Amniotic stem cell (primary cell): ENCODE measurements around the gene RUBCN.
"Not testable (repeated sequence)": the region's sequence is repeated elsewhere in the genome, so short reads cannot be mapped to it uniquely, and the experiment has no call there.

Experiments used
- DNase-seq: peaks from one replicate; lab custom pipeline; 2025; lab: John Stamatoyannopoulos, UW

Gene RUBCN

DNA sequence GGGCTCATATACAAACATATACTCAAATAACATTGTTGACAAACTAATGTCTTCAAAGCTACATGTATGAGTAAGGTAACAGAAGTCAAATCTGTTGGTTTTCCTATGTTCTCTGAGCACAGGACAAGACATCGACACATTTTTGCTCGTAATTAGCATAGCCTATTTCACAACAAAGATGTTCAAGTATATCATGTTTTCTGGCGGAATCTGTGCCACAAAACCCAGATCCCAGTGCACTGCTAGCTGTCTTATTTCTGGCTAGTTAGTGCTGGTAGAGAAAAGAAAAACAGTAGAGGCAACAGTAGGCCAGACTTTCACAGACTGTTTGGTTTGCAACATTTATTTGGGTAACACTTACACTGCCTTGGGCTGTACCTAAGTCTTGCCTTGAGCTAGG is 51.2 kb downstream of the RUBCN start:
- DNase-seq = no peak

DNA sequence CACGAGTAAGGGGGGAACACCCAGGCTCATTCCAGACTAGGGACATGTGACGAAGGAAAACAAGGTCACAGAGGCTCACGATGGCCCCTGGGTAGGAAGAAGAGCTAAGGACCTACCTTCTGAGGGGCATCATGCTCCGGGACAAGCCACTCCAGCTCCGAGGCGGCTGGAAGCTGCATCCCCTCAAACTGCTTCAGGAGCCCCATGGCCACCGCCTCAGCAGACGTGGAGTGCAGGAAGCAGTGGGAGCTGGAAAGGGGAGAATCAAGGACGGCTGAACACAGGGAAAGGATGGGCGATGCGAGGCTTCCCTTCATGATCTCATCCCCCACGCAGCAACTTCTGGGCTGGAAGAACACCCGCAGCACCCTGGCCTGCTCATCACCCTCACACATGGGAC is 53.5 kb downstream of the RUBCN start:
- no peak for DNase-seq

DNA sequence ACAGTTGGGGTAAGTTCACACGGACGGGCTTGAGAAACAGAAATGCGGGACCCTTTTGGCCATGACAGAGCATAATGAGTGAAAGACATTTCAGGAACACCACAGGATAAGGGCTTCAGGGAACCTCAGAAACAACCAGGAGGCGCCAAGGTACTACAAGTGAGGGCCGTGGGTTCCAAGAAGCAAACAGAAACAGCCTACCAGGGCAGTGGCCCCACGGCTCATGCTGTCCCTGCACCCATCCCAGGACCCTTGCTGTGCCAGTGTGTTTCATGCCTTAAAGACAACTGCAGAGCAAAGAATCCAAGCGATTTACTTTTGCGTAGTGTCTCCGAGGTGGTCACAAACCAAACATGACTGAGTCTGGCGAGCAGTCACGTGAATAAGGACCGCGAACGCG is 54.0 kb downstream of the RUBCN start:
- no peak for DNase-seq

DNA sequence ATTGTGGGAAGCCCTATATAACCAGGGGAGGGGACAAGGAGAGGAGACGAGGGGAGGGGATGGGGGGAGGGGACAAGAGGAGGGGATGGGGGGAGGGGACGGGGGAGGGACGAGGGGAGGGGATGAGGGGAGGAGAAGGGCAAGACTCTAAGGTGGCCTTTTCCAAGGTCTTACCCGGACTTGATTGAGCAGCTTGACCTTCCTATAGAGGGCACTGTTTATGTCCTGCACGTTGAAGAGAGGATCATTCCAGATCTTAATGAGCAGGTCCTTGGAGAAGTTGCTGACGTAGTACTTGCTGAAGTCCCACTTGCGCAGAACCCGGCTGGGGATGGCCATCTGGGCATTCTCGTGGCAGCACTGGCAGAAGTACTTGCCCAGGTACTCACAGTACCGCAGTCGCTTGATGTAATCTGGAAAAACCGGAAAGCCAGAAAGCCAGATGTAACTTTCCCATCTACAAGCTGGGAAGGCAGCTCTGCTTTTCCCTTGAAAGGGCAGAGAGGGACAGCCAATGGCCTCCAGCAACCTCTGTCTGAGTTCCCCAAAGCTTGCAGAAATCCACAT is 55.7 kb downstream of the RUBCN start:
- no peak for DNase-seq

DNA sequence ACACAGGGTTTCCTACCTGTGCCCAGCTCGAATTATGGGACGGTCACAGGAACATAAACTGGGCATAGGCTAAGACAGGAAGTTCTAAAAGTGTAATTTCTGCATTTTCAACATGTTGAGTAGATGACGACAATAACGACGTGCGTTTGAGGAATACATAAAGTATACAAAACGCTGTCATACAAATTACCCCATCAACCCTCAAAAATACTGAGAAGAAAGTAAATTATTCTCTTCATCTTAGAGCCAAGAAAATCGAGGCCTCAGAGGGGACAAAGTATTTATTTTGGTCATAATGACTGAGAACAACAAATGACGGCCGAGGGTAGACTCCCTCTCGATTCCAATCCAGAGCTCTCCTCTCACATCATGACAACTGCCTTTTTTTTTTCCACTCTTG is 60.8 kb downstream of the RUBCN start:
- no peak for DNase-seq

DNA sequence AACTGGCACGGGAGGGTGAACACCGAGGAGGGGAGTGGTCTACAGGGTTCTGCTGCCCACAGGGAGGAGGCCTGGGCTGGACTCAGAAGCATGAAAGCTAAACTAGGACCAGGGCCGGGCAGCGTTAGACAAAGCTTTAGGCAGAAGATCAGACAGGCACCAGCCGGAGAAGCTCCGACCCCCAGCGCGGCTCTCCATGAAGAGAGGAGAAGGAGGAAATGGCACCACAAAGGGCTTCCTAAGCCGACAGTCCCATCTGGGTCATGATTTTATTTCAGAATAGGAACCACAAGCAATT is 61.2 kb downstream of the RUBCN start:
- DNase-seq = no peak

DNA sequence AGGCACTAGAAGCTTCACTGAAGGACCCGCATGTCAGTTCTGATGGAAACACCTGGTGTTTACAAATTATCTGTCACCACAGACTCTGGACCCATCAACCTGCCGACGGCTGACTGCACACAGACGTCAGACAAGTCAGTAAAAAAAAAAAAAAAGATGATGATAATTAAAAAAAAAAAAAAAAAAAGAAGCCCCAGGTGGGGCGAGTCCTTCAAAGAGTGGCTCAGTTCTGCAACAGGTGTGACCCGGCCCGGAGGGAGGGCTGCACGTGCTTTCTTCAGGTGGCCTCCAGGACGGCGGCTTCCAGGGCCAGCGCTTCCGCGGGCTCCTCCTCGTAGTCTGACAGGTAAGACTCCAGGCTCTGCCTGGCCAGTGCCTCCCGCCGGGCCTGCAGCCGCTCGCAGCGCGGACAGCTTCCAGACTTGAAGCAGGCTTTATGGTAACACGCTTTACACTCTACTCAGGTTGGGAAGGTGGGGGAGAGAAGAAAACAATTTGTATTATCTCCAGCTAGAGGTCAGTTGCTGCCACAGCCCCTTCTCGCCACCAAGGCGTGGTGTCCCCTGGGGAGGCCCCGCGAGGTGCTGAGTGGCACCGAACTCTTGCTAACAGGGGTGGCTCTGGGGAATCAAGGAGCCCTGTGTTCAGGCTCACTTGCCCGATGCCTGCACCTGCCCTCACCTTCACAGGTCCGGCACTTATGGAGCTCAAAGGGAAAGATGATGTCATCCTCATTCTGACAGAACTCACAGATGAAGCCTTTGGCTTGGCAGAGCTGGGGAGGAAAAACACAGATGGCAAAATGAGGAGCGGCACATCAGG is 61.8 kb downstream of the RUBCN start:
- no peak for DNase-seq

DNA sequence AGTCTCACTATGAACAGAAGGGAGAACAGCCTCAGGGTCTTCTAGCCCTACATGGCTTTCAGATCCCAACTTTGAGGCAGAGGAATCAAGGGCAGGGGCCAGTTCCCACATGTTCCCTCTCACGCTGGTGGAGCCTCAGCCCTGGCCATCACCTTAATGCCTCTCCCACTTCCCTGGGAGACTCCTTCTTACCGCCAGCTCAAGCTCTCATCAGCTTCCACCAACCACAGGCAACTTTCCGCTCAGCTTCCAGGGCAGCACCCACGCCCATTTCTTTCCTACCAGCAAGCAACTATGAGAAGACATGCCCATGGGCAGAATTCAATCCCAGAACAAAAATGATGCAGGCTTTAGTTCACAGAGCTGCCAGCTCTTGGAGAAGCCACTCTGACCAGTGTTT is 63.5 kb downstream of the RUBCN start:
- no peak for DNase-seq

DNA sequence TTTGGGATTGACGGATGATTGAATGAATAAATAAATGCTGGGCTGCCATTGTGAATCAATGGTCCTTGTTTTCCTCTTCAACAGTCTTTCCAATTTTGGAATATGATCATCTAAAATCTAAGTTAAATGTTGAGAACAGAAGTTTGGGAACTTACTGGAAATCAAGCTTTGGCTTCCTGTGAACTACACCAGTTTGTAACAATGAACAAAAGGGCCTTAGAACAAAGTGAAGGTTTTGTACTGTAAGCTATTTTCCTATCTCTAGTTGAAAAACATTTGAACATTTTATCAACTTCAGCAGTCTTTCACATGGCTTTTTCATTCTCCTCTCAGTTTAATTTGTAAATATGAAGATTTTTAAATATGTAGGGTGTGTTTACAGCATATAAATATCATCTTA is 66.3 kb downstream of the RUBCN start:
- DNase-seq = no peak

DNA sequence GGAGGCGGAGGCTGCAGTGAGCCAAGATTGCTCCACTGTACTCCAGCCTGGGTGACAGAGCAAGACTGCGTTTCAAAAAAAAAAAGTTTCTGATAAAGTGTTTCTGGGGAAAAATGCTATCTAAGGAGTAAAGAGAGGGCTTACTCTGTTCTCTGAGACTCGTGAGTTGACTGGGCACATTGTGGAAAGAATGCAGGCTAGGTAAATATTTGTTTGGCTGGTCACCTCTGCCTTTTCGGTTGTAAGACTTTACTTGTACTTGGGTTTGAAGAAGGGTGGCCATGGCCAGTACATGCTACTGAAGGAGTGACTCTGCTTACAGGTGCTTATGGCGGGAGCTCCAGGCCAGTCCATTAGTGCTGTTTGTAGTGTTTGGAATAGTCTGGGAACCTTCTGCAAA is 68.7 kb downstream of the RUBCN start:
- DNase-seq = no peak

DNA sequence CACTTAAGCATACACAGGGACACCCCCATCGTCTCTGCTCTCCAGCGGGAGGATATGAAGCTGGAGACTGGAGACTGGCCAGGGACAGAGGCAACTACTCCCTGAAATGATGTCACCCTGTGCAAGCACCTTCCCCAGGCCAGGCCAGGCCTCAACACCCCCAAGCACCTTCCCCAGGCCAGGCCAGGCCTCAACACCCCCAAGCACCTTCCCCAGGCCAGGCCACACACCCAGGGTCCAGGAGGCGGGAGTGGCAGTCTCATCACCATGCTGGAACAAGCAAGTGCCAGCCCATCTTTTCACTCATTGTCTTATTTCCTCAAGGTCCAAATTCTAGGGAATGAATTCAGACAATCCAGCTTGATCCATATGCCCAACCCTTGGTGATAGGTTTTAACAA is 69.4 kb downstream of the RUBCN start:
- DNase-seq = not testable (repeated sequence)

DNA sequence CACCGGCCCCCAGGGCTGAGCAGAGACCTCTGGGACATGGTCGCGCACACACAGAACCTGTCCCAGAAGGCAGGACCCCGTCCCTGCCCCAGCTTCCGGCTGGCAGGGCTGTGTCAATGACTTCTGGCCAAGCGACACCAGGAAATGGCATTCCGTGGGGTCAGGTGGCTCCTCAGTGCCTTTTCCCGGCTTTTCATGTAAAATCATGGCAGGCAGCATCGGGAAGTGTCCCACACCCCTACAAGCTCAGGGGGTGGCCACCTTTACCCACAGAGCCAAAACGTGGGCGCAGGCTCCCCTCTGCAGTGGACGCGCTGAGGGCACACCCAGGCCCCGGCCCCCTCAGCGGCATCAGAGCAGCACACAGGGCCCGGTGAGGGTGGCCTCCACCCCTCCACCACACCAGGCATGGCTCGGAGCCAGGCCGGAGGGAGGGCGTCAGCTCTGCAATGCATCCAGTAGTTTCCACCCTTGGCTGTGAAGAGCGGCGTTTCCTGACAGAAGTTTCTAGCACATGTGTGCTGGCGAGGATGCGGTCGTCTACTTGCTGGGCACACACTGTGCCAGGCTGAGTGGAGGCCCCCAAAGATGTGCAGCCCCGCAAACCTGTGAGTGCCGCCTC is 70.4 kb downstream of the RUBCN start:
- DNase-seq = not testable (repeated sequence)

DNA sequence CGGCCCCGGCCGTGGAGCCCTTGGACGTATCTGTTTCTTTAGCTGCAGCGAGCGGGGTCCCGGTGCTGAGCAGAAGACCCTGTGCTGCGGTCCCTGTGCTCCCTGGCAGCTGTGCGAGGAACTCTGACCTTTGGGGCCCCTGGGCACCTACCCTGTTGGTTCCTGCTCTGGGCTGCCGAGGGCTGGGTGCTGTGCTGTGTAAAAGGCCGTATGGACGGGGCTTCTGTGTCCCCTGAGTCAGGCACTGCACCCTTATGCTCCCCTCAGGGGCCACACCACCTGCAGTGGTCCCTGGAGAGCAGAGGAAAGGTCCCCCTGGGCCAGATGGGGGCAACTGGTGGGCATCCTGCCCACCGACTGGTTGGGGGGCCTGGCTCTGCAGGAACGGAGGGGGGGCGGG is 71.2 kb downstream of the RUBCN start:
- not testable (repeated sequence) for DNase-seq

DNA sequence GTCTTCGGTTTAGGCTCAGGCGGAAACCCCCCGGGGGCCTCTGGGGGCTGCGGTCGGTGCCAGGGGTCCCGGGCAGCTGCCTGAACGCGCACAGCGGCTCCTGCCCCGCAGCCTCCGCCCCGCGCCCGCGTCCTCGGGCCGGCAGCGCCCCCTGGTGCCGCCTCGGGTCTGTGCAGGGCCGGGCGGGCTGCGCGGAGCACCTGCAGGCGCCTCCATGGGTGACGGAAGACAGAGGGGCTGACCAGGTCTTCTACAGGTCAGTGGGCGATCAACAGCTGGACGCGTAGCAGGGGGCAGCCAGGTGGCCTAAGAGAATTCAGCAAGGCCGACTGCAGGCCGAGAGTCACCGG is 71.6 kb downstream of the RUBCN start:
- DNase-seq = not testable (repeated sequence)

DNA sequence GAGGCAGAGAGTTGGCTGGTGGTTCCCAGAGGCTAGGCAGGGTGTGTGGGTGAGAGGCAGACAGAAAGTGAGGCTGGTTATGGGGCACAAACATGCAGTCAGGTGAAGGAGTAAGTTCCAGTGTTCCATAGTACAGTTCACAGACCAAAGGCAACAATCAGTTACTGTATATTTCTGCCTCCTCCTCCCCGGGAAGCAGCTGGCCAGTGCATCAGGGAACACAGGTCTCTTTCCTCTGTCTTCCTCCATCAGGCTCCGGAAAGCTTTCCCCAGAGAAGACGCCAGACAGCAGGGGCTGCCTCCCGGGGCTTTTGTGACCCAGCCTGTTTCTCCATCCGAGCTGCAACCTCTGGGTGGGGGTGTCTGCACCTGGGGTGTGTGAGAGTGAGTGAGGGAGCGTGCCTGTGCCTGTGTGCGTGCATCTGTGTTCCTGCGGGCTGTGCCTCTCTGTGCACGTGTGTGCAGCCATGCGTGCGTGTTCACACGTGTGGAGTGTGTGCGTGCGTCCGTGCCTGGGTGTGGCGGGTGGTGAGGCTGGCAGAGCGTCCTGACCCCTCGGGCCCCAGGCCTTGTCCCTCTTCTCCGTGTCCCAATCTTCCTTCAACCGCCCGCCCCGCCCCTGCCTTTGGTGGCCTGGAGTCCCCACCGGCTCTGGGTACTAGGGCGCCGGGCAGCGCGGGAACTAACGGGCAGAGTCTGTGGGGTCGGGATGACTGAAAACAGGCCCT is 72.1 kb downstream of the RUBCN start:
- DNase-seq = not testable (repeated sequence)

DNA sequence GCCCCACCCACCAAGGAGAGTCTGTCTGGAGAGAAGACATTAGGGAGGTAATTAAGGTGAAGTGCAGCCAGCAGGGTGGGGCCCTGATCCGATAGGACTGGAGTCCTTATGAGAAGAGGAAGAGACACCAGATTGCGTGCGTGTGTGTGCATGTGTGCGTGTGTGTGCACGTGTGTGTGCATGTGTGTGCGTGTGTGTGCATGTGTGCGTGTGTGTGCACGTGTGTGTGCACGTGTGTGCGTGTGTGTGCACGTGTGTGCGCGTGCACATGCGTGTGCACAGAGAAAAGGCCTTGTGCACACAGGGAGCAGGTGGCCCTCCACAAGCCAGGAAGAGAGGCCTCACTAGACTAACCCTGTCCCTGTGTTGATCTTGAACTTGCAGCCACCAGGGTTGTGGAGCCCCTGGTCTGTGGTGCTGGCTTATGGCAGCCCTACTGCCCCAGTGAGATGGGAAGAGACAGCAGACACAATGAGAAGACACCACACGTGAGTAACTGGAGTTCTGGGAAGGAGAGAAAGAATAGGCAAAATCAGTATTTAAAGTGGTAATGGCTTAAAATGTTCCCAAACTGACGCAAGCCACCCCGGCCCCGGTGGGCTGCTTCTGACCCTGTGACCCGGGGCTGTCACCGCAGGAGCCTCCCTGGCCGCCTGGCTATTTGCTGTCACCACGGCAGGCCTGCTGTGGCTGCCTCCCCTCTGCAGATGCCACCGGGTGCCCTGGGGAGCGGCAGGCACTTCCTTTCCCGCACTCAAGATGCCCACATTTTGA is 73.2 kb downstream of the RUBCN start:
- DNase-seq = not testable (repeated sequence)

DNA sequence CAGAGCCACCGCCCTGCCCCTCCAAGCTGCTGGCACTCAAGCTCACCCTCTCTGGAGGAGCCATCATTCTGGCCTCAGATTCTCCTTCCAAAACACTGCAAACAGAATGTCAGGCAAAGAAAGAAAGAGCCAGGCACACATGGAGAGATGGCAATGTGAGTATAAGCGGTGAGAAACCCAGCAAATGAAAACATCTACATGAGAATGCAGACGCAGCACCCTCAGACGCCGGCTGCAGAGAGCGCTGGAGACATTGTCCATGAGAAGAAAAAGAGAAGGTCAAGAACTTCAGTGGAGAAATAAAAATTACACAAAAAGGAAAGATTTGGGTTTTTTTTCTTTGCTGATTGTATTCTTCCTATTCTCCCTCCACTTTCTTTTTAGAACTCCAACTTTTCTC is 74.4 kb downstream of the RUBCN start:
- DNase-seq = not testable (repeated sequence)

DNA sequence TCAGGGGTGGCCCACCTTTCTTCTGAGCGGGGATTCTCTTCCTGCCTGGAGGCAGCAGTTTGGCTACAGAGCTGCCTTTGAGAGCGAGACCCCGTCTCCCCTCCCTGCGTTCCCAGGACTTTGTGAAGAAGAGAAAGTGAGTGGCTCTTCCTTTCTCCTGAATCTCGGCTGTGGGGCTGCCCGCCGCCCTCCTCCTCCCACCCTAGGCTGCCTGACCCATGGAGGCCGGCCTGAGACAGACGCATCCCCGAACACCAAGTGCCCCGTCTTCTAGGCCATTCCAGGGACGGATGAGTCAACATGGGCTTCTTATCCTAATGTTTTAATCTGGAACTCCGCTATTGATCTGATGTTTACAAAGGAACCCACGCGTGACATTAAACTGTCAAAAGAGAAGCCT is 74.8 kb downstream of the RUBCN start:
- not testable (repeated sequence) for DNase-seq

DNA sequence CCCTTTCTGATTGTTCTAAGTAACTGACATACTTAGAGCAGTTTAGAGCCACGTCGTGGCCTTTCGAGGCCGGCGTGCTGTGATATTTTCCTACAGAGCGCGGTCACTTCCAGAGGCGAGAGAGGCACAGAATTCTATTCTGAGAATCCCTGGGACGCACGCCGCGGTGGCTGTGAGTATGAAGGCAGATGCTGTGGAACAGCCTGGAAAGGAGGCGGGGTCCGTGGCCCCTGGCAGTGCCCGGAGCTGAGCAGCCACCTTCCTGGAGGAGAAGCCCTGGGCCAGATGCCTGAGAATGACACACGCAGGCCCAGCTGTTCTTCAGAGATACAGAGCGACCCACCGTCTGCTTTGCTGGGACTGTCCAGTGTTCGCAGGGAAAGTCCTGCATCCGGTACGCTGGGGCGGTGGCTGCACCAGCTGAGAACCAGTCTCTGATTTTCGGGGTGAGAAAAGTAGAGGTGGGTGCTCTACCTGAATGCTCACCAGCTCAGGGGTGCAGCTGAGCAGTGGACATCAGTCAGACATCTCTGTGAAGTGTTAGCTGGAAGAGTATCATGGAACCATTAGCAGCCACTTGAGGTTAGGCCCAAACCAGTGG is 75.4 kb downstream of the RUBCN start:
- DNase-seq = not testable (repeated sequence)

DNA sequence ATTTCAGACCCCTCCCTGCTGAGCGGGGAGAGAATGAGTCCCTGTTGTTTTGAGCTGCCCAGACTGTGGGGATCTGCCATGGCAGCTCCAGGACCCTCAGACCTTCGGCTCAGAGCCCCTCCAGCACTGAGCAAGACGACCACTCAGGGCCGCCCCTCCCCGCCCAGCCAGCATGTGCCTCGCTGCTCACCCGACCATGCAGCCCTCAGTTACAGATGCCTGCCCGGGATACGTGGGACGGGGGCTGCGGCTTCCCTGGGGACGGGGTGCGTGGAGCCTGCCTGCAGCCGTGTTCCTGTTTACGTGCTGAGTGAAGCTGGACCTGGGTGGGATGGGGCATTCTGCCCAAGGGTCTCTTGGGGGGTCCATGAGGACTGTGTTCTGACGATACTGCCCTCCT is 77.0 kb downstream of the RUBCN start:
- DNase-seq = not testable (repeated sequence)

DNA sequence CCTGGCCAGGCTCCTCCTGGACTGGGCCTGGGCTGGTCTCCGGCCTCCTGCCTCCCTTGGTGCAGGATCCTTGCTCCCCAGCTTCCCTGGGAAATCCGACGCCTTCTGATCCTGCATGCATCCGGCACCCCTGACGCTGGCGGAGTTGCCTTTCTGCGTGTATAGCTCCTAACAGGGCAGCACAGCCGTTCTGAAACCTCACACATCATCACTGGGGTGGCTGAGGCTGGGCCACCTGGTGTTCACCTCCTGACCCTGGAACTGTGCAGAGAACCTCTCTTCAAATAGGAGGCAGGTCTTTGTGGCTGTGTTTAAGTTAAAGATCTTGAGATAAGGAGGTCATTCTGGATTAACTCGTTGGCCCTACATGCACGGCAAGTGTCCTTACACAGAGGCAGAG is 77.6 kb downstream of the RUBCN start:
- not testable (repeated sequence) for DNase-seq

DNA sequence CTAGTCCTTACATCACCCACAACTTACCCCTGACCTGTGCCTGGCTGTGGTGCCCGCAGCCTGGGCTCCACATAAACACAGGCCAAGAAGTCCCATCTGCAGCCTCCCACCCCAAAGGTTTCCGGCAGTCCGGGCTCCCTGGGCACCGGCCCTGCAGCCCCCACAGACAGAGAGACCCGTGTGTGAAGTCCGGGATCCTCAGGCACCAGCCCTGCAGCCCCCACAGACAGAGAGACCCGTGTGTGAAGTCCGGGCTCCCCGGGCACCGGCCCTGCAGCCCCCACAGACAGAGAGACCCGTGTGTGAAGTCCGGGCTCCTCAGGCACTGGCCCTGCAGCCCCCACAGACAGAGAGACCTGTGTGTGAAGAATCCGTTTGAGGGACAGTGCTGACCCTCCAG is 78.0 kb downstream of the RUBCN start:
- DNase-seq = not testable (repeated sequence)
